Measurements from ENCODE around the gene MTHFSD. TPM values are rescaled to one million over a fixed set of nuclear protein-coding genes. Genes with fewer than 3 reads are reported as not detected.

MTHFSD gene
- total and polyA plus RNA-seq, 2 of the 8 experiments (the other 6 are each of a cell fraction or from before 2014, with no cell fraction given) = 7.1 to 9.8 TPM

DNA sequence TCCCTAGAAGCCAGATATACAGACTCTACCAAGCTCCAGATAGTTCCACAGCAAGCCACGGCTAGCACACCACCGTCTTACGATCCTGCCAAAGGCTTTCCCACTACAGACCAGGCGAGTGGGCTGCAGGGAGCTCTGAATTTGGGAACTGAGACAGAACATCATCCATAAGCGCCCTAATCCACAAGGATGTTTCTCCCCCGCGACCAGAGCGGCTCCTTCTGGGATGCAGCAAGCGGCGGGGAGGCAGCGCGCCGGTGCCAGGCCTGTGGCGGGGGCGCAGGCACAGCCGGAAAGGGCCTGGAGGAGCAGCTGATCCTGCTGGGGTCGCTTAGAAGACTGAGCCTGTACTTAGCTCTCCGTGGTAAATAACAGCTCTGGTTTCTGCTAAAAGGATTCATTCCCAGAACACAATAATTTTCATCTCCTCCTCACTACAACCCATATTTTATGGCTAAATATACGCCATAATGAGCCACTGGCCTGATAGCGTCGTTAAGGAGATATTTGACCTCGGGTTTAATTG is 60.9 kb downstream of the MTHFSD start:
- no peaks in the 10 kb centered on the region; a peak in 1 of 4 replicates for H3K9me3 ChIP-seq (ENCODE audit: insufficient read depth in 2 of 2, low read depth in 1 of 2, low read length in 1 of 2)
- FAIRE-seq (no peak), DNase-seq (ENCODE audit: low read depth in 1 of 2, low spot score in 2 of 2) (no peak)
- H2BK15ac ChIP-seq (ENCODE audit: low read length) = no peak overlapping the region
- CTCF ChIA-PET (ENCODE audit: partially characterized antibody) = interaction anchor here (0.7 to 4.2 kb wide), 5 partner anchors 16 to 241 kb away, joined by 3 to 30 read pairs (median 3); partner anchors contain the start of gene FOXF1
- 12% methylated on average over 15 of the region's 22 CpGs; no CpG with 5 or more reads in 1 of the 2 experiments for WGBS, 2 experiments (ENCODE audit: extremely low coverage in 1 of 2, insufficient coverage in 1 of 2, insufficient read length in 1 of 2, insufficient replicate concordance in 2 of 2, low coverage in 1 of 2, low lambda C conversion rate in 2 of 2, missing lambda C conversion rate in 1 of 2)
- no peak overlapping the region for H2AFZ ChIP-seq (ENCODE audit: low read length)
- no peaks in the 10 kb centered on the region for H3K23me2 ChIP-seq (ENCODE audit: low read depth, low read length)
- no peak overlapping the region for H2BK120ac ChIP-seq (replicated peaks; ENCODE audit: low read depth, low read length)
- H3K4me1 ChIP-seq (replicated peaks in 1 of 4; ENCODE audit: control insufficient read depth in 3 of 4, insufficient read depth in 4 of 4, low read length in 3 of 4) = peaks cover 4 to 23% (median 14%) of the 10 kb centered on the region in 4 experiments
- H3K4me3 ChIP-seq (ENCODE audit: extremely low read depth in 1 of 4, insufficient read depth in 2 of 4, low read depth in 3 of 4, low read length in 4 of 4) = peak overlapping the region in 1 of 4 experiments; percentile 29; a peak in 1 of 8 replicates
- no peak overlapping the region for H4K5ac ChIP-seq (ENCODE audit: insufficient read length, low read depth, low read length)
- H4K20me1 ChIP-seq (replicated peaks in 1 of 2; ENCODE audit: control insufficient read depth in 1 of 2, insufficient read depth in 2 of 2, low read length in 2 of 2) = peaks cover 7 to 16% of the 10 kb centered on the region in 2 experiments
- no peak overlapping the region for H2BK12ac ChIP-seq (ENCODE audit: low read depth, low read length)
- H3K23ac ChIP-seq (ENCODE audit: insufficient read length) = no peak overlapping the region
- no peaks in the 10 kb centered on the region for H3K79me2 ChIP-seq (ENCODE audit: control insufficient read depth in 1 of 2, insufficient read depth in 2 of 2, low read length in 2 of 2)
- H3K56ac ChIP-seq (replicated peaks; ENCODE audit: insufficient read length, low read depth, low read length) = no peak overlapping the region
- H3K27me3 ChIP-seq (replicated peaks in 1 of 4; ENCODE audit: control insufficient read depth in 3 of 4, extremely low read depth in 1 of 4, insufficient read depth in 3 of 4, low read length in 3 of 4) = peaks cover 78 to 95% (median 89%) of the 10 kb centered on the region in 4 experiments
- peaks cover 0 to 4% (median 0%) of the 10 kb centered on the region in 4 experiments; a peak in 1 of 8 replicates for H3K36me3 ChIP-seq (ENCODE audit: control insufficient read depth in 2 of 4, insufficient read depth in 4 of 4, low read length in 3 of 4)
- peak overlapping the region; percentile 42 to 56; a peak in 3 of 4 replicates for H3K4me2 ChIP-seq (ENCODE audit: insufficient read depth in 1 of 2, low read depth in 2 of 2, low read length in 2 of 2)
- H2BK5ac ChIP-seq (ENCODE audit: low read depth, low read length) = no peak overlapping the region
- POLR2A ChIA-PET (ENCODE audit: partially characterized antibody) = interaction anchor here (0.6 to 1.7 kb wide), 3 partner anchors 23 to 154 kb away, joined by 3 to 4 read pairs (median 4); no protein-coding TSS in a partner anchor
- H3K9ac ChIP-seq (replicated peaks in 1 of 4; ENCODE audit: extremely low read depth in 1 of 4, low read depth in 3 of 4, low read length in 3 of 4) = no peak overlapping the region
- H4K8ac ChIP-seq (ENCODE audit: extremely low read depth, insufficient read depth, low read length) = no peak overlapping the region
- no peaks in the 10 kb centered on the region for H3K79me1 ChIP-seq (ENCODE audit: low read depth, low read length)
- no peak overlapping the region for H3K18ac ChIP-seq (ENCODE audit: extremely low read depth, low read length)
- no peak overlapping the region for H2BK20ac ChIP-seq (ENCODE audit: low read length)
- H4K91ac ChIP-seq (replicated peaks; ENCODE audit: insufficient read length, low read length) = no peak overlapping the region
- no peak overlapping the region for H3K27ac ChIP-seq (ENCODE audit: low read depth, low read length)
- no peak overlapping the region for H2AK5ac ChIP-seq (ENCODE audit: low read depth, low read length)
- no peak overlapping the region for H3K4ac ChIP-seq (replicated peaks; ENCODE audit: insufficient read length, low read depth, low read length)
- no peak overlapping the region for H3K14ac ChIP-seq (ENCODE audit: insufficient read length)
- no peak for TF ChIP-seq TCF12 (IDR thresholded peaks at IDR 0.05; ENCODE audit: low read depth, low read length)
- TF ChIP-seq FOSL1 (IDR thresholded peaks at IDR 0.05; ENCODE audit: insufficient read depth, low read depth, low read length) = no peak
- no peak for TF ChIP-seq BCL11A (IDR thresholded peaks at IDR 0.05; ENCODE audit: low read depth in 2 of 2, low read length in 2 of 2)
- peak; percentile 18 for TF ChIP-seq SUZ12 (IDR thresholded peaks at IDR 0.05; ENCODE audit: low read length)
- no peak for TF ChIP-seq POU5F1 (IDR thresholded peaks at IDR 0.05; ENCODE audit: low read depth, low read length)
- TF ChIP-seq HDAC2 (IDR thresholded peaks at IDR 0.05; ENCODE audit: borderline replicate concordance in 1 of 2, low read depth in 2 of 2, low read length in 2 of 2) = no peak
- no peak for TF ChIP-seq CBX5 (IDR thresholded peaks at IDR 0.05; ENCODE audit: low read depth, low read length)
- no peak for TF ChIP-seq SIN3A (conservative IDR thresholded peaks at IDR 0.05 in 1 of 2, IDR thresholded peaks at IDR 0.05 in 1 of 2; ENCODE audit: low read depth in 1 of 2, low read length in 2 of 2)
- no peak for TF ChIP-seq TEAD4 (IDR thresholded peaks at IDR 0.05; ENCODE audit: low read depth, low read length)

All from H1 (cell line).